ENCODE results near the gene BNIP2.
A peak's percentile ranks its signal among the peaks of the same experiment; 100 is the strongest.

The BNIP2 gene

GRCh38 chr15:59622289-59622688 lies 66.8 kb downstream of the BNIP2 start:
- peak; percentile 33 for DNase-seq

GRCh38 chr15:59618406-59618805 lies 70.7 kb downstream of the BNIP2 start:
- no peak for DNase-seq

GRCh38 chr15:59616379-59616778 lies 72.7 kb downstream of the BNIP2 start:
- DNase-seq = no peak

GRCh38 chr15:59615661-59616060 lies 73.5 kb downstream of the BNIP2 start:
- DNase-seq = no peak

- no peak for DNase-seq
Observed at GRCh38 chr15:59614153-59614552, 75.0 kb downstream of the BNIP2 start.

- DNase-seq = no peak
Observed at GRCh38 chr15:59611276-59612260, 77.6 kb downstream of the BNIP2 start, which contains the start of gene GCNT3. GCNT3 (plus strand) TSS chr15:59611783; CDS start chr15:59618239, 6,456 bp downstream.

- no peak for DNase-seq
Observed at GRCh38 chr15:59609730-59610712, 79.1 kb downstream of the BNIP2 start.

Data from amniotic stem cell (primary cell).